NCI-H2196 treated with DMSO at 0.1 percent for 48 hours (cell line): ENCODE measurements around the gene IRX4.
"Not testable (repeated sequence)": the region's sequence is repeated elsewhere in the genome, so short reads cannot be mapped to it uniquely, and the experiment has no call there.

Experiments used
- DNase-seq: peaks from one replicate; lab custom pipeline; 2025; ENCODE audit not compliant: unreplicated experiment; lab: John Stamatoyannopoulos, UW

Gene IRX4

DNA sequence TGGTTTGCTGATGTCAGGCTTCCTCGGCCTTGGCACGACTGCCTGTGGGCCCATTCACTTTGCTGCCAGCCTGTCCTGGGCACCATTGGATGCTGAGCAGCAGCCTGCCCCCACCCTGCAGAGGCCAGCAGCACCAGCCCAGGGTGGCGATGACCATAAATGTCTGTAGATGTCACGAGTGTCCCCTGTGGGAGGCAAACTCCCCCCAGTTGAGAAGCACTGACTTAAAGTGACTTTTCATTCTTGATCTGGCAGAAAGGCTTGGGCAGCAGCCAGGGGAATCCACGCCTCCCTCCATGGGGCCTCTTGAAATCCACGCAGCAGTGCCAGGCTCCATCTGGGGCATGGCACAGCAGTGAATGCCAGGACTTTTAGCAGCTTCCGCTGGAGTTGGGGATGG lies 21.8 kb downstream of the IRX4 start:
- DNase-seq, result no peak

DNA sequence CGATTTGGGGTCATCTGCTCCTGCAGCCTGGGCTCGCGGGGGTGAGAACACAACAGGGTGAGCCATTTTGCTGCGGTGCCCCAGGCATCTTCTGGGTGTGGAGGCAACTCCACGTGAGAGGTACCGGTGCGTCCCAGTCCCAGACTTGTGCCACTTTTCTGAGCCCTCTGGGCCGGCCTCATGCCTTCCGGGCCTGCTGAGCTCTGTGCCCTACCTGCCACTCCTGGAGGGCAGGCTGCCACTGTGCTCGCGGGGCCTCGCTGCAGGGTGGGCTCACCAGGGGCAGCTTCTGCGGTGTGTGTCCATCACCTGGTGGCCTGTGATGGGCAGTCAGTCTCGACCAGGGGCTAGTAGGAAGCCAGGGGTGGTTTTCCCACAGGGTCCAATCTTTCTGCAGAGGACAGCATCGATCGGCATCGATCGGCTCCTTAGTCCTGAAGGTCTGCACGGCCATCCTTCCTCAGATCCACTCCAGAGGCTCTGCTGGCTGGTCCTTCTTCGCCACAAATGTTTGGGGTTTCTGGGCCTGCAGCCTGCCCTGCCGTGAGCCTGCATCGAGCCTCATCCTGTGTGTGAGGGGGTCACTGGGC lies 22.6 kb downstream of the IRX4 start:
- DNase-seq, result no peak

DNA sequence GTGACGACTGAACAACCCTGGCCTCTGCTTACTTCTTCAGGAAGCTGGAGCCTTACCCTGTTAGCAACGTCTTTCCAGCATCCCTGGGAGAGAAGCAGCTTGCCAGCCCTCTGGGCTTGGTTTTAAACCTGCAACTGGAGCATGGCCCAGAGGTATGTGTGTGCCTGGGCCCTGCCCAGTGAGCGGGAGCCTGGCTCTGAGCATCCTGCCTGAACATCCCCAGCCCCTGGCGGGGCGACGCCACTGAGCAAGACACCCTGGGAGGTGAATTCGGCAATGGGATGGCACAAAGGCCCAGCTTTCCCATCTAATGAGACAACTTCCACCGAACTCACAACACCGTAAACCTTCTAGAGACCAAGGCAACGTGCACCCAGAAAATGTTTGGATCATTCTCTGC lies 23.6 kb downstream of the IRX4 start:
- DNase-seq, result no peak

DNA sequence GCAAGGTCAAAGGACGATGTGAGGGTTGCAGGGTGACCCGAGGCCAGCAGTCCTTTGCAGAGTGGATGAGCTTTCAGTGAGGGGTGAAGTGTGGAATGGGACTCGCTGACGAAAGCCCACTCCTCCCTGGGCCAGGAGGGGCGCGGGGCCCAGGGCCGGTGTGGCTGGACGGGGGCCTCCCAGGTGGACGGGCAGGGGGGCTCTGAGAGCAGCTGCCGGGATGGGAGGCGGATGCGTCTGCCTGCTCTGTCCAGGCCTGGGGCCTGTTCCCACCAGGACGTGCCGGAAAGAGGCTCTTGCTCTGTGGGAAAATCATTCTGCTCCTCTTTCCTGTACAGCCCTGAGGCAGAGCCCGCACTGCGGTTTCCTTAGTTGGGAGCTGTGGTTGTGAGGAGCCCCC lies 24.3 kb downstream of the IRX4 start:
- DNase-seq, result no peak

DNA sequence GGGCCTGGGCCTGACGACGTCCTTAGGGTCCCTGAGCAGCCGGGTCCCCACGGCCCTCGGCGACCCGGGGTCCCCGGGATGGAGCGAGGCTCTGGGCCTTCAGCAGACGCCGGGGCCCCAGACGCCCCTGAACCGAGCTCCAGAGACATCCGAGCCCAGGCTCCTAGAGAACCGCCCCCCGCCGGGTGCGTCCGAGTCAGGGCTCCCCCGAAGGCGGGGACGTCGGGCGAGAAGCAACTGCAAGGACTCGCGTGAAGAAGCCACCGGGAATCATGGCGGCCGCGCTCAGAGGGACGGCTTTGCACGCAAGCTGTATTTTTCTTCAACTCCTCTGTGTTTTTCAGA lies 25.5 kb downstream of the IRX4 start:
- DNase-seq, result no peak

DNA sequence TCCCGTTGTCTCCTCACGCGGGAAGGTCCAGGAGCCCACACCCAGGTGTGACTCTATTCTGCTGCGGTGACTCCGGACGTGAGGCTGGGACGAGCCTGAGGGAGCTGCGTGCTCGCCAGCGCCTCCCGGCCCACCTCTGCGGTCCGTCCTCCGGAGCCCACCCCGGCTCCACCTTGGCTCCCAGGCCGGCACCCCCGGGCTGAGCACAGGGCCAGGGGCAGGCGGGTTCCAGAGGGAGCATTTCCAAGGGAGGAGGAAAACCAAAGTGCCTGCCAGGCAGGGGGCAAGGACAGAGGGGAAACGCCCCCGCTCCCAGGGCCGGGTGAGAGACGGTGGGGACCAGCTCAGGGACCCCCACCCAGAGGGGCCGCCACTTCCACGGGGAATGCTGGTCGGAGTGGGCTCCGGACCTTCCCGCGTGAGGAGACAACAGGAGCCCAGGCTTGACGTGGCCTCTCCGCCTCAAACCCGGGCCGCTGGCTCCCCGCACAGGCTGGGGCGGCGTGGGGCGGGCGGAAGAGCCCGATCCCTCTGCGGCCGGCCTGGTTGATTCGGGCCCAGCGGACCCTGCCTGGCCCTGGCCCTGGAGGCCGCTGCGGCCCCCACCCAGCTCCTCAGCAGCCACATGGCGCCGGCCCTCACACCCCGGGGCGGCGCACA lies 26.0 kb downstream of the IRX4 start:
- DNase-seq, result no peak

DNA sequence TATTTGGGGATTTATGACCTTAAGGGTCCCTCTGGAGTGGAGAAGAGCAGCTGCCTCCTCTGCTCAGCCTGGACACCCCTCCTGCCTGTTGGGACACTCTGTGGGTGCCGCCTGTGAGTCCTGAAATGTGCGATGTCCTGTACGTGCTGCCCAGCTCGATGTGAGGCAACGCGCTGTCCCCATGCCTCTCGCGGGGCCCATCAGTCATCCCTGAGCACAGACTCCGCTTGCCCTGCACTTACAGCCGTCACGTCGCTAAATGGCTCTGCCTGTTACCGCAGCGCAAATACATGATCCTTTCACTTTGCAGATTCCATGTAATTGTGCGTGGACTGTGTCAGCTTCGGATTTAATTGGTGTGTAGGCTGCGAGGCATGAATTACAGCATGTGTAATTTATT lies 27.1 kb downstream of the IRX4 start:
- no peak for DNase-seq

DNA sequence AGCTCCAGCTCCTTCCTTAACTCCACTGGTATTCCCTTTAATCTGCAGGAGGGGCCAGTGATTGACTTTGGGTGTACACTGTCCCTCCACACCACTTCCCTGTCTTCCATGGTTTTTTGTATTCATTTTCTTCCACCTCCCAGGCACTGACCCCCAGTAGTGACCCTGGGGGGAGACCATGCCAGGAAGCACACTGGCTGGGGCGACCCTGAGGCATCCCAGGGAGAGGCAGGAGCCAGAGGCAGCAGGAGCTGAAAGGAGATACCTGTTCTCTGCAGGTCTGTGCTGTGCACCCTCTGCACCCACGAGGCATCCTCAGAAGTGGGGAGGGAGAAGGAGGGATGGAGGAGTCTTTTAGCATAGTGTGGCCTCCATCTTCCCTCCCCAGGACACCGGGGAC lies 27.6 kb downstream of the IRX4 start:
- no peak for DNase-seq

DNA sequence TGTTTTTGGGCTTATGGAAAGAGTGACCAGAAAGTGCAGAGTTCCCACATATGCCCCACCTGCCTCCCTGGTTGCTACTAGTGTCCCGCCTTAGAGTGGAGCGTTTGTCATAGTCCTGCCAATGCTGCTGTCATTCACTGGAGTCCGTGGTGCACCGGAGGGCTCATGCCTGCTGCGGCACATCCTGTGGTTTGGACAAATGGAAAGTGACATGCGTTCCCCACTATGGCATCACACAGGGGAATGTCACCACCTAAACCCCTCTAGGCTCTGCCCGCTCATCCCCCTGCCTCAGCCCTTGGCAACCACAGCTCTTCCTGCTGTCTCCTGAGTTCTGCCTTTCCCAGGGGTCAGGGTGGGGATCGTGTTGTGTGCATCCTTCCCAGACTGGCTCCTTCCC lies 29.2 kb downstream of the IRX4 start:
- no peak for DNase-seq

DNA sequence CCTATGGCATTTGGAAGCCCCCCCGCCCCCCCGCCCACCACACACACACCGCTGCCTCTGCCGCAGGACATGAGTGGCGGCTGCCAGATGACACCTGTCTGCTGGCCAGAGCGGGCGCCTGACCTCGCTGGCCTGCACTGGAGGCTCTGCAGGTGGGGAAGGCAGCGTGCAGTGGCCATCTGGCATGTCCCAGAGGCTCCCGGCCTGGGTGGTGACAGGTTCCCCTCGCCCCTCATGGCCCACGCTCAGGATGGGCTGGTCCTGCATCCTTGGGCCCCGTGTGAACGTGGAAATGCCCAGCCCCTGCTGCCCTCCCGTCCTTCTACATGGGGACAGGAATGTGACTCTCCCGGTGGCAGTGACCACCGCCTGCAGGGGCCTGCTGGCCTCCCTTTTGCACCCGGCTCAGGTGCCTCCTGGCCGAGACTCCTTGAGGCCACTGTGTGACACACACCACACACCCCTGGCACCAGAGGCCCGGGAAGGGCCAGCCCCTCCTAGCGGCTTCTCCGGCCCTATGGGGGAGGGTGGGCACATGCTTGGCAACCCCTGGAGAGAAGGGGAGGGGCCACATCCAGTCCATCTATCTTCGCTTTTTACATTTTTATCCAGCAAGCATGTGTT lies 30.3 kb downstream of the IRX4 start:
- no peak for DNase-seq

DNA sequence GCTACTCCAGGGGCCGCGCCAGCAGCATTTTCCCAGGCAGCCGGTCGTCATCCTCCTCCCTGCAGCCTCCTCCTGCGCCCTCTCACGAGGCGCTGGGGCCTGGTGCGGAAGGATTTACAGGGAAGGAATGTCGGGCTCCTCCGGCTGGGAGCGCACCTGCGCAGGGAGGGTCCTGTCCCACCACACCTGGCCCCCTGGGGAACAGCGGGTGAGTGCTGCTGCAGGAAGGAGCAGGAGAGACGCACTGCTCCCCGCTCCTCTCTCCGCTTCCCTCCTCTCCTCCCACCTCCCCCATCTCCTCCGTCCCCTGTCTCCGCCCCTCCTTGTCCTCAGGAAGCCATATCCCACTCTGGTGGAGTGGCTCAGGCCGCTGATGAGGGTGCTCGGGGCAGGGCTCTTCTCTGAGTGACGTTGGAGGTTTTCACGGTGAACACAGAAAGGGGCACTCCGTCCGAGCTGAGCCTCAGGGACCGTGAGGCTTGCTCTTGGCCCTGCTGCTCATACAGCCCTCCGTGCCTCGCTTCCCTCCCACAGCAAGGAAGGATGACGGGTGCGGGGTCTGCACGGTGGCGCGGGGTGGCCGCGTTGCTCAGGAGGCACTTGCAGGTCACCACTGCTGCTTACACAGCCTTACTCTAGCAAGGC lies 31.3 kb downstream of the IRX4 start:
- DNase-seq, result no peak

DNA sequence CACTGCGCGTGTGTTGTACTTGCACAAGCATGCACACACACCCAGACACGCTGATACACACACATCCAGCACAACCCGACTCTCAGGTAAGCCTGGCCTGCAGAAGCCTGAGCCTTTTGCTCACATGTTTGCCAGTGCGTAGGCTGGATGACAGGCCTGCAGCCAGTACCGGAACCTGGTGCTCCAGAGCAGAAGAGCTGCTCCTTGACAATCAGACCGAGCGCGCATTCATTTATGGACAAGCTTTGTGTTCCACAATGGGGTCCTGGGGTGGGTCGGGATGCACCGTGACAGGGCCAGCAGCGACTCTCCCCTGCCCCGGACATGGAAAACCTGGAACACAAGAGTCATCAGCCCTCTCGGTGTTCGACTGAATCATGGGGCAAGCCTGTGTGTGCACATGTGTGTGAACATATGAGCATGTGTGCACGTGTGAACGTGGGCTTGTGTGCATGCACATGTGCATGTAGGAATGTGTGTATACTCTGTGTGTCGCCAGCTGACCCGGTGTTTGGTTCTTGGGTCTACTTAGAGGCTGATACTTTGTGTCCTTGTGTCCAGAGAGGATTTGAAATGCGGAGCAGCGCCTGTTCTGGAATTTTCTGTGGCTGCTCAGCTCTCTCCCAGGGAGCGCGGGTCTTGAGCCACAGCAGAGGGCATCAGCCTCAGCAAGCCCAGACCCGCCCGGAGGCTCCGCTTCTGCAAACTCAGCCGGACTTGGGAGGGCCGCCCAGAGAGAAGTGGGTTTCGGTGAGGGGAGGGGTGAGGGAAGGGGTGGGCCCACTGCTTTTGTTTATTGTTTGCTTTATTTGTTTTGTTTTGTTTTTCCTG lies 32.2 kb downstream of the IRX4 start:
- DNase-seq, result no peak

DNA sequence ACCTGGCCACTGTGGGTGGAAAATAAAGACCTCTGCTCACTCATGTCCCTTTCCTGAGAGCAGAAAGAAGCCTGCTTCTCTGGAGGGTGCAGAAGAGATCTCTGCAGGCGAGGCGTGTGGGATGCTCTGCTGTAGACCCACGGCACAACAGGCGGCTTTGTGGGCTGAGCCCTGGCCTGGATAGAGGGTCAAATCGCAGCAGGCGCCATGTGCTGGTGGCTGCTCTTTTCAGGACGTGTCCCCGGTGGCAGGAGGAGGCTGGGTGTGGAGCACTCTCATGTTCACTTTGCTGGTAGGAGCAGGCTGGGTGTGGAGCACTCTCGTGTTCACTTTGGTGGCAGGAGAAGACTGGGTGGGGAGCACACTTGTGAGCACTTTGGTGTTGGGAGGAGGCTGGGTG lies 35.1 kb downstream of the IRX4 start:
- no peak for DNase-seq

DNA sequence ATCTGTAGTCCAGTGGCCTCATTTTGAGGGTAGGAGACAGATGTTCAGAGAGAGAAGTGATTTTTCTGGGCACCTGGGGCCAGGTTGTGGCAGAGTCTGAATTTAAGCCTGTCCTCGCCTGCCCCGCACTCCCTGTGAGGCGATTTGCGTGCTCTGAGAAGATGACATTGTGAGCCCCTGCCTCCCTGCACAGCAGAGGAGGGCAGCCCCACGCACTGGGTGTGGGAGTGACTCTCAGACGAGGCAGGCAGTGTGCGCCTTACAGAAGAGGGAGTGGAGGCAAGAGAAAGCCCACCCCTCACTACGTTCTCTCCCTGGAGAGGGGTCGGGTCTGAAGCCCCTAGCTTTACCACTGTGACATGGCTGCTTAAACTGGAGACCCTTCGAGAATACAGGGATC lies 35.7 kb downstream of the IRX4 start:
- no peak for DNase-seq

DNA sequence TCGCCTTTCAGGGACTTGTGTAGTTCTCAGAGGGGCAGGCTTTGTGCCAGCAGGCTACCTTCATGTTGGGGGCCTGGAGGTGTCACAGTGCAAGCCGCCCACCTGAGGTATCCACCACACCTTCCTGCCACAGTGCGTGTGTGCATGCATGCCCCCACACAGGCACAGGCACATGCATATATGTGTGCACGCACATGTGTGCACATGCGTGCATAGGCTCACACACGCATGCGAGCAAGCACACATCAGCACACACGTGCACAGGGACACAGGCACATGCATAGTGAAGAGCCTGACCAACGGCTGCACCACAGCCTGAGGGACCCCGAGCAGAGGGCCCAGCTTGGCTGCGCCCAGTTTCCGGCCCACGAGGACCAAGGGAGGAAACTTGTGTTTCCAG lies 36.1 kb downstream of the IRX4 start:
- DNase-seq, result no peak

DNA sequence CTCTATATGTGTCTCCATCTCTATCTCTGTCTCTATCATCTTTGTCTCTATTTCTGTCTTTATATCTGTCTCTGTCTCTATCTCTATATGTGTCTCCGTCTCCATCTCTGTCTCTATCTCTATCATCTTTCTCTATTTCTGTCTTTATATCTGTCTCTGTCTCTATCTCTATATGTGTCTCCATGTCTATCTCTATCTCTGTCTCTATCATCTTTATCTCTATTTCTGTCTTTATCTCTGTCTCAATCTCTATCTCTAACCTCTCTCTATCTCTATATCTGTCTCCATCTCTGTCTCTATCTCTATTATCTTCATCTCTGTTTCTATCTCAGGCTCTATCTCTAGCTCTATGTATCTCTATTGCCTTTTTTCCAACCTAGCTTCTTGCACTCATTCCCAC lies 37.0 kb downstream of the IRX4 start:
- no peak for DNase-seq

DNA sequence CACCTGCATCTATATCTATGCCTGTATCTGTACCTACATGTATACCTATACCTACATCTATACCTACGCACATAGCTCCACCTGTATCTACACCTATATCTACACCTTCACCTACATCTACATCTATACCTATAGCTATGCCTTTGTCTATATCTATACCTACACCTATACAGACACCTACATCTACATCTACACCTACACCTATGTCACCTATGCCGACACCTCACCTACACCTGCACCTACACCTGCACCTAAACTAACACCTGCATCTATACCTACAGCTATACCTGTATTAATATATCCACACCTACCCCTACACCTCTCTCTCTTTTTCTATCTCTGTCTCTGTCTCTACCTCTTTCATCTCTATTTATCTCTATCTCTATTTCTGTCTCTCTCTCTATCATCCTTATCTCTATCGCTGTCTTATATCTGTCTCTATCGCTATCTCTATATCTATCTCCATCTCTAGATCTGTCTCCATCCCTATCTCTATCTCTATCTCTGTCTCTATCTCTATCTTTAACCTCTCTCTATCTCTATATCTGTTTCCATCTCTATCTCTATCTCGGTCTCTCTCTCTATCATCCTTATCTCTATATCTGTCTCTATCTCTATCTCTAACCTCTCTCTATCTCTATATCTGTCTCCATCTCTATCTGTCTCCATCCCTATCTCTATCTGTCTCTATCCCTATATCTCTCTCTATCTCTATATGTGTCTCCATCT lies 37.9 kb downstream of the IRX4 start:
- no peak for DNase-seq

DNA sequence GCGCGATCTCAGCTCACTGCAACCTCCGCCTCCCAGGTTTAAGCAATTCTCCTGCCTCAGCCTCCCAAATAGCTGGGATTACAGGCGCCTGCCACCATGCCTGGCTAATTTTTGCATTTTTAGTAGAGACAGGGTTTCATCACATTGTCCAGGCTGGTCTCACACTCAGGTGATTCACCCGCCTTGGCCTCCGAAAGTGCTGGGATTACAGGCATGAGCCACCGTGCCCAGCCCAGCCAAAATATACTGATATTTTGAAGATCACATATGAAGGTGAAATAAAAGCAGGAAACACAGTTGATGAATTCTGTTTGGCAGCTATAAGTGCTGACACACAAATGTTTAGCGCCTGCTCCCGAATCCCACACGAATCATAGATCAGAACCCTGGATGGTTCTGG lies 39.0 kb downstream of the IRX4 start:
- not testable (repeated sequence) for DNase-seq

DNA sequence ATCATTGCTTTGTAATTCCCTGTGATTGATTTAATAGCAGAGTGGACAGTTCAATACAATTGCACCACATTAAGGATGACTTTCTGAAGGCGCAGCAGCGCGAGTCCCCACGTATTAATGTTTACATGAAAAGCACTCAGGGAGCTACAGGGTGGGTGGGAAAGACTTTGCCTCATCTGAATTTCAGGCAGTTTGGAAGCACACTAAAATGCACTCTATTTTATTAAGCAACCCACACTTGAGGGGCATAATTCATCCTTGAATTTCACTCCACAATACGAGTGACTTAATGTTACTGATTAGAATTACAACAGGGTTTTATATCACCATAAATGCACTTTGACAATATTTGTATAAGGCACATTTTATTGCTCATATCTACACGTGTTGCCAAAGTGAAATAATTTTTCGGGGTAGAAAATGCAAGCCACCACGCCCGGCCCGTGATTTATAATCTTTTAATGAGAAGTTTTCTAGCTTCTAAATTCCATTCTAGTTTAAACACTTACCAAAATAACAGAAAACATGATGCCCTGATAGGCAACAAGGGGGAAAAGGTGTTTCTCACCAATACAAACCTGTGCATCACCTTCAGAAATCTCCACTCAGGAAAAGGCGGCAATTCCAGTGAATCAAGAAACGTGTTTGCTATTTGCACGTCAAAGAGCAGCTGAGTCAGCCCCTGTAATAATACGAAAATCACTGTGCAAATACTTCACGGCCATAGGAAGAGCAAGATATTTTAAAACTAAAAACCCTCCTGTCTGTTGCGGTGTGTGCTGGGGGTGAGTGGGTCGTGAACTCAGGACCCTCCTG lies 40.5 kb downstream of the IRX4 start:
- DNase-seq, result no peak
